Ishikawa (cell line): ENCODE measurements around the gene MTERF4.

Source experiments
- EGR1 ChIP-seq: IDR thresholded peaks from 2 replicates; pipeline ENCODE4 v1.6.1; 2012
- EP300 ChIP-seq: IDR thresholded peaks from 2 replicates; pipeline ENCODE4 v1.6.1; 2012; ENCODE audit warnings: borderline replicate concordance
- NFIC ChIP-seq: IDR thresholded peaks from 2 replicates; pipeline ENCODE4 v1.6.1; 2012
- RAD21 ChIP-seq: IDR thresholded peaks from 2 replicates; pipeline ENCODE4 v1.6.1; 2012; ENCODE audit warnings: low read depth
- TAF1 ChIP-seq: IDR thresholded peaks from 2 replicates; pipeline ENCODE4 v1.6.1; 2012; ENCODE audit warnings: low read depth, mild to moderate bottlenecking
- TCF12 ChIP-seq: IDR thresholded peaks from 2 replicates; pipeline ENCODE4 v1.6.1; 2012; ENCODE audit warnings: low read depth
- USF1 ChIP-seq: IDR thresholded peaks from 2 replicates; pipeline ENCODE4 v1.6.1; 2012
- YY1 ChIP-seq: IDR thresholded peaks from 2 replicates; pipeline ENCODE4 v1.6.1; 2012; ENCODE audit warnings: low read depth

GRCh38 chr2:241063587-241063986 is 38.5 kb downstream of the MTERF4 start:
- TF ChIP-seq EP300 = no peak
- TF ChIP-seq TCF12 = no peak
- no peak for TF ChIP-seq NFIC
- no peak for TF ChIP-seq USF1
- no peak for TF ChIP-seq TAF1
- no peak for TF ChIP-seq YY1
- TF ChIP-seq EGR1 = no peak
- peak; percentile 44 for TF ChIP-seq RAD21
